ENCODE data around the gene MPV17.

GRCh38 chr2:27335311-27335710 lies 12.4 kb upstream of the MPV17 start:
- TF ChIP-seq ZNF518B (CRISPR knock-in tag; IDR thresholded peaks at IDR 0.05) (no peak), PURB (CRISPR knock-in tag; IDR thresholded peaks at IDR 0.05; ENCODE audit: low read depth) (no peak), HMBOX1 (IDR thresholded peaks at IDR 0.05) (no peak), MXI1 (IDR thresholded peaks at IDR 0.05; ENCODE audit: low read depth, low read length) (no peak)

Data from K562 (cell line).